ENCODE measurements around the gene FOXB2. TPM values are rescaled to one million over a fixed set of nuclear protein-coding genes. Genes with fewer than 3 reads are reported as not detected.

Gene FOXB2
- total and polyA plus RNA-seq, 2 donors (not counting 3 experiments of a cell fraction or from before 2014, with no cell fraction given): not detected

DNA sequence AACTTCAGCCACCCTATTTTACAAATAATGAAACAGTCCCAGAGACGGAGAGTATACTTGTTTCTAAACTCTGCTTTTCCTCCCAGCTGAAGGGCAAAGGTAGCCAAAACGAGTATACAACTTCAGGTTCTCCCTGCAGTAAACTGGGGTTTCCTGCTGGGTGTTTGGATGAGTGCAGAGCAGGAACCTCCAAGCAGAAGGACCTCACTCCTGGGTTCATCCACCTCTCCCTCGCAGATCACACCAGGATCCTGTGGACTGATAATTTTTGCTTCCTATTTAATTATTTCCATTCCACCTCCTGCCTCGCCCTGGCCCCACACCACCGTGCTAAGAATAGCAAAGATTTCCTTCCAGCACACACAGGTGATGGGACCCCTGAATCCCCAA, 2.0 kb upstream of the FOXB2 start:
- H4K20me1 ChIP-seq (replicated peaks; ENCODE audit: control insufficient read depth, extremely low read depth, insufficient read depth, low read length): no peaks in the 10 kb centered on the region
- intact Hi-C loops (cut with micrococcal nuclease): loop anchor here (10.0 kb wide), 1 partner anchor 563 kb away; the partner anchor contains the start of gene GCNT1
- no peak overlapping the region for H3K4me3 ChIP-seq (replicated peaks in 1 of 3; ENCODE audit: insufficient read depth in 1 of 3, low read depth in 1 of 3, low read length in 3 of 3)
- TF ChIP-seq, protein P1, sequence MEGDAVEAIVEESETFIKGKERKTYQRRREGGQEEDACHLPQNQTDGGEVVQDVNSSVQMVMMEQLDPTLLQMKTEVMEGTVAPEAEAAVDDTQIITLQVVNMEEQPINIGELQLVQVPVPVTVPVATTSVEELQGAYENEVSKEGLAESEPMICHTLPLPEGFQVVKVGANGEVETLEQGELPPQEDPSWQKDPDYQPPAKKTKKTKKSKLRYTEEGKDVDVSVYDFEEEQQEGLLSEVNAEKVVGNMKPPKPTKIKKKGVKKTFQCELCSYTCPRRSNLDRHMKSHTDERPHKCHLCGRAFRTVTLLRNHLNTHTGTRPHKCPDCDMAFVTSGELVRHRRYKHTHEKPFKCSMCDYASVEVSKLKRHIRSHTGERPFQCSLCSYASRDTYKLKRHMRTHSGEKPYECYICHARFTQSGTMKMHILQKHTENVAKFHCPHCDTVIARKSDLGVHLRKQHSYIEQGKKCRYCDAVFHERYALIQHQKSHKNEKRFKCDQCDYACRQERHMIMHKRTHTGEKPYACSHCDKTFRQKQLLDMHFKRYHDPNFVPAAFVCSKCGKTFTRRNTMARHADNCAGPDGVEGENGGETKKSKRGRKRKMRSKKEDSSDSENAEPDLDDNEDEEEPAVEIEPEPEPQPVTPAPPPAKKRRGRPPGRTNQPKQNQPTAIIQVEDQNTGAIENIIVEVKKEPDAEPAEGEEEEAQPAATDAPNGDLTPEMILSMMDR (IDR thresholded peaks at IDR 0.05; ENCODE audit: extremely low read depth in 1 of 2, insufficient read depth in 1 of 2, low read depth in 1 of 2, low read length in 2 of 2): no peak
- TF ChIP-seq GATA2 (IDR thresholded peaks at IDR 0.05; ENCODE audit: insufficient read depth, insufficient read length, low read depth, low read length) (no peak), POLR2AphosphoS5 (IDR thresholded peaks at IDR 0.05; ENCODE audit: insufficient read depth, low read depth, low read length) (no peak), FOS (IDR thresholded peaks at IDR 0.05; ENCODE audit: borderline replicate concordance, insufficient read depth, low read length) (no peak), EZH2 (IDR thresholded peaks at IDR 0.05; ENCODE audit: borderline replicate concordance, low read depth, low read length, severe bottlenecking) (no peak), POLR2A (IDR thresholded peaks at IDR 0.05; ENCODE audit: low read depth, low read length) (no peak), JUN (IDR thresholded peaks at IDR 0.05; ENCODE audit: borderline replicate concordance, insufficient read depth, insufficient read length, low read depth) (no peak), MYC (IDR thresholded peaks at IDR 0.05; ENCODE audit: low read depth, low read length) (no peak)
- TF ChIP-seq, protein P2, sequence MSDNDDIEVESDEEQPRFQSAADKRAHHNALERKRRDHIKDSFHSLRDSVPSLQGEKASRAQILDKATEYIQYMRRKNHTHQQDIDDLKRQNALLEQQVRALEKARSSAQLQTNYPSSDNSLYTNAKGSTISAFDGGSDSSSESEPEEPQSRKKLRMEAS (IDR thresholded peaks at IDR 0.05; ENCODE audit: insufficient read depth, insufficient read length): no peak
- no peak overlapping the region for H3K4me2 ChIP-seq (ENCODE audit: insufficient read depth, low read length)
- FAIRE-seq (no peak), DNase-seq (ENCODE audit: low read depth, low spot score) (no peak)
- no peak overlapping the region for H2AFZ ChIP-seq (ENCODE audit: low read depth, low read length)
- peaks cover 92 to 99% of the 10 kb centered on the region in 2 experiments for H3K27me3 ChIP-seq (ENCODE audit: control insufficient read depth in 2 of 2, insufficient read depth in 2 of 2, low read length in 2 of 2)
- dilution Hi-C loops (cut with MboI; ENCODE audit: extremely low pct_ligation_motif_present, low sequenced_read_pairs): no loop called here
- H3K9ac ChIP-seq (replicated peaks; ENCODE audit: extremely low read depth, insufficient read depth, low read length): no peak overlapping the region
- H3K9me1 ChIP-seq (replicated peaks; ENCODE audit: control insufficient read depth, extremely low read depth, insufficient read depth, low read length): no peaks in the 10 kb centered on the region
- no TSS peak for BruUV-seq (replicated peaks)
- H3K4me1 ChIP-seq (ENCODE audit: control insufficient read depth, extremely low read depth, insufficient read depth, low read length): no peaks in the 10 kb centered on the region
- no peaks in the 10 kb centered on the region for H3K36me3 ChIP-seq (ENCODE audit: control insufficient read depth in 2 of 2, extremely low read depth in 1 of 2, insufficient read depth in 2 of 2, low read length in 2 of 2)
- no peaks in the 10 kb centered on the region for H3K9me3 ChIP-seq (replicated peaks; ENCODE audit: control insufficient read depth, insufficient read depth, low read length)
- ChIA-PET CTCF (interaction anchor here (2.3 to 5.0 kb wide), 2 partner anchors 20 to 207 kb away, joined by 6 to 37 read pairs; no protein-coding TSS in a partner anchor), POLR2A (no interaction called here)
- H3K27ac ChIP-seq (ENCODE audit: insufficient read depth, low read depth, low read length): no peak overlapping the region
- H3K79me2 ChIP-seq (ENCODE audit: control insufficient read depth, insufficient read depth, low read length): no peaks in the 10 kb centered on the region
